OCI-LY1 (cell line): ENCODE data around the gene FAF1.

ENCODE experiments used
- H2AFZ ChIP-seq: fragments of 200-600 bp; sonication (generic), shearing (Covaris generic); 2 replicates; pipeline ENCODE4 v1.6.0; 2014; ENCODE audit warnings: antibody characterized with exemption, mild to moderate bottlenecking, low read length
- H3F3A ChIP-seq: fragments of 200-600 bp; sonication (generic), shearing (Covaris generic); 2 replicates; pipeline ENCODE4 v1.6.0; 2014; ENCODE audit warnings: mild to moderate bottlenecking, antibody characterized with exemption, low read length, moderate library complexity; ENCODE audit not compliant: insufficient read depth
- H3K27ac ChIP-seq: fragments of 200-600 bp; sonication (generic); 2 replicates; pipeline ENCODE4 v1.5.1; 2014; ENCODE audit warnings: low read length, mixed run types, mild to moderate bottlenecking, low read depth; ENCODE audit not compliant: poor library complexity, severe bottlenecking
- H3K27me3 ChIP-seq: fragments of 200-600 bp; sonication (generic); 2 replicates; pipeline ENCODE4 v1.6.0; 2014; ENCODE audit warnings: antibody characterized with exemption, mild to moderate bottlenecking, low read length, moderate library complexity; ENCODE audit not compliant: insufficient read depth
- H3K36me3 ChIP-seq: fragments of 200-600 bp; sonication (generic); 2 replicates; pipeline ENCODE4 v1.6.1; 2014; ENCODE audit warnings: mild to moderate bottlenecking, antibody characterized with exemption, low read length, moderate library complexity, mixed read lengths; ENCODE audit not compliant: insufficient read depth
- H3K4me1 ChIP-seq: fragments of 200-600 bp; sonication (generic); 2 replicates; pipeline ENCODE4 v1.5.1; 2014; ENCODE audit warnings: mild to moderate bottlenecking, low read length, moderate library complexity; ENCODE audit not compliant: insufficient read depth, severe bottlenecking
- H3K4me2 ChIP-seq: fragments of 200-600 bp; sonication (generic), shearing (Covaris generic); 2 replicates; pipeline ENCODE4 v1.6.1; 2014; ENCODE audit warnings: low read length
- H3K4me3 ChIP-seq: fragments of 200-600 bp; sonication (generic); 2 replicates; pipeline ENCODE4 v1.5.1; 2014; ENCODE audit warnings: low read length, low read depth, mild to moderate bottlenecking, mixed read lengths; ENCODE audit not compliant: poor library complexity, severe bottlenecking
- H3K79me2 ChIP-seq: fragments of 200-600 bp; shearing (Covaris generic); 2 replicates; pipeline ENCODE4 v1.6.1; 2016; ENCODE audit warnings: mixed run types, low read length, mixed read lengths; ENCODE audit not compliant: insufficient read depth
- H3K9ac ChIP-seq: fragments of 200-600 bp; sonication (generic), shearing (Covaris generic); 2 replicates; pipeline ENCODE4 v1.6.1; 2014; ENCODE audit warnings: mild to moderate bottlenecking, low read length, mixed read lengths
- H3K9me2 ChIP-seq: fragments of 200-600 bp; sonication (generic), shearing (Covaris generic); 2 replicates; pipeline ENCODE4 v1.6.1; 2014; ENCODE audit warnings: low read depth, mild to moderate bottlenecking, low read length, mixed read lengths
- H3K9me3 ChIP-seq: fragments of 200-600 bp; shearing (Covaris generic); 2 replicates; pipeline ENCODE4 v1.6.1; 2014; ENCODE audit warnings: low read length, mixed read lengths
- H4K20me1 ChIP-seq: fragments of 200-600 bp; sonication (generic), shearing (Covaris generic); 2 replicates; pipeline ENCODE4 v1.6.0; 2016; ENCODE audit warnings: mild to moderate bottlenecking, low read length; ENCODE audit not compliant: insufficient read depth
- CTCF ChIP-seq: fragments of 200-600 bp; sonication (generic), shearing (Covaris generic); IDR thresholded peaks from 2 replicates; pipeline ENCODE4 v1.5.1; 2017; ENCODE audit warnings: mild to moderate bottlenecking, antibody characterized with exemption, low read length, moderate library complexity, mixed read lengths
- EZH2 ChIP-seq: fragments of 200-600 bp; sonication (generic), shearing (Covaris generic); IDR thresholded peaks from 2 replicates; pipeline ENCODE4 v1.8.0; 2017; ENCODE audit warnings: borderline replicate concordance, mixed run types, mild to moderate bottlenecking, antibody characterized with exemption, low read length, moderate library complexity, mixed read lengths

FAF1 gene

GRCh38 chr1:50491142-50491541 lies 468.9 kb downstream of the FAF1 start:
- no peak overlapping the region for H2AFZ ChIP-seq
- no peaks in the 10 kb centered on the region for H4K20me1 ChIP-seq
- no peak overlapping the region for H3K27ac ChIP-seq
- H3K4me3 ChIP-seq, result no peak overlapping the region
- H3F3A ChIP-seq, result no peaks in the 10 kb centered on the region
- no peaks in the 10 kb centered on the region for H3K9me3 ChIP-seq
- no peaks in the 10 kb centered on the region for H3K4me1 ChIP-seq
- no peaks in the 10 kb centered on the region for H3K9me2 ChIP-seq
- H3K79me2 ChIP-seq, result no peaks in the 10 kb centered on the region
- peaks cover 55% of the 10 kb centered on the region for H3K36me3 ChIP-seq
- no peaks in the 10 kb centered on the region for H3K27me3 ChIP-seq
- TF ChIP-seq CTCF (no peak), EZH2 (no peak)
- H3K4me2 ChIP-seq, result no peak overlapping the region
- H3K9ac ChIP-seq, result no peak overlapping the region

GRCh38 chr1:50490640-50491039 lies 469.4 kb downstream of the FAF1 start:
- Histone ChIP-seq H3K36me3 (peaks cover 51% of the 10 kb centered on the region), H3K9ac (no peak overlapping the region), H3K27me3 (no peaks in the 10 kb centered on the region), H3K9me2 (no peaks in the 10 kb centered on the region), H3K4me2 (no peak overlapping the region), H3K4me3 (no peak overlapping the region), H3K9me3 (no peaks in the 10 kb centered on the region), H2AFZ (no peak overlapping the region), H3K79me2 (no peaks in the 10 kb centered on the region), H3K4me1 (no peaks in the 10 kb centered on the region), H3K27ac (no peak overlapping the region), H4K20me1 (no peaks in the 10 kb centered on the region), H3F3A (no peaks in the 10 kb centered on the region)
- TF ChIP-seq EZH2, result no peak
- no peak for TF ChIP-seq CTCF

GRCh38 chr1:50488876-50489275 lies 471.2 kb downstream of the FAF1 start:
- Histone ChIP-seq H3K36me3 (peaks cover 46% of the 10 kb centered on the region), H3K27ac (no peak overlapping the region), H3F3A (no peaks in the 10 kb centered on the region), H3K4me3 (no peak overlapping the region), H3K79me2 (no peaks in the 10 kb centered on the region), H4K20me1 (no peaks in the 10 kb centered on the region), H3K9me2 (no peaks in the 10 kb centered on the region), H3K9ac (no peak overlapping the region), H3K4me2 (no peak overlapping the region), H3K4me1 (no peaks in the 10 kb centered on the region), H3K27me3 (no peaks in the 10 kb centered on the region), H2AFZ (no peak overlapping the region), H3K9me3 (no peaks in the 10 kb centered on the region)
- no peak for TF ChIP-seq CTCF
- no peak for TF ChIP-seq EZH2
